Measurements from ENCODE around the gene MPRIP.

MPRIP gene

GRCh38 chr17:17059301-17059890 lies 17.1 kb downstream of the MPRIP start:
- TF ChIP-seq EGR1 (IDR thresholded peaks at IDR 0.05) (no peak), TCF12 (IDR thresholded peaks at IDR 0.05; ENCODE audit: low read depth) (no peak), CEBPB (IDR thresholded peaks at IDR 0.05) (no peak), FOXM1 (IDR thresholded peaks at IDR 0.05; ENCODE audit: borderline replicate concordance, low read depth) (no peak), RAD21 (IDR thresholded peaks at IDR 0.05; ENCODE audit: low read depth) (no peak), USF1 (IDR thresholded peaks at IDR 0.05) (no peak), TAF1 (IDR thresholded peaks at IDR 0.05; ENCODE audit: low read depth) (no peak), CREB1 (IDR thresholded peaks at IDR 0.05; ENCODE audit: low read depth) (no peak), REST (IDR thresholded peaks at IDR 0.05; ENCODE audit: low read depth) (no peak), TEAD4 (IDR thresholded peaks at IDR 0.05) (no peak), NFIC (IDR thresholded peaks at IDR 0.05) (no peak), ZBTB7A (IDR thresholded peaks at IDR 0.05; ENCODE audit: low read depth) (no peak), EP300 (IDR thresholded peaks at IDR 0.05; ENCODE audit: borderline replicate concordance) (no peak), MAX (IDR thresholded peaks at IDR 0.05) (no peak), YY1 (IDR thresholded peaks at IDR 0.05; ENCODE audit: low read depth) (no peak)

- TF ChIP-seq EGR1 (IDR thresholded peaks at IDR 0.05) = no peak
- TF ChIP-seq RAD21 (IDR thresholded peaks at IDR 0.05; ENCODE audit: low read depth) = no peak
These were observed 18.0 kb downstream of the MPRIP start for GRCh38 chr17:17060001-17060922.

- TF ChIP-seq FOXM1 (IDR thresholded peaks at IDR 0.05; ENCODE audit: borderline replicate concordance, low read depth) (no peak), NFIC (IDR thresholded peaks at IDR 0.05) (no peak), CREB1 (IDR thresholded peaks at IDR 0.05; ENCODE audit: low read depth) (no peak), TEAD4 (IDR thresholded peaks at IDR 0.05) (no peak), MAX (IDR thresholded peaks at IDR 0.05) (no peak), RAD21 (IDR thresholded peaks at IDR 0.05; ENCODE audit: low read depth) (no peak), EGR1 (IDR thresholded peaks at IDR 0.05) (no peak), YY1 (IDR thresholded peaks at IDR 0.05; ENCODE audit: low read depth) (no peak), USF1 (IDR thresholded peaks at IDR 0.05) (no peak), REST (IDR thresholded peaks at IDR 0.05; ENCODE audit: low read depth) (no peak), TCF12 (IDR thresholded peaks at IDR 0.05; ENCODE audit: low read depth) (no peak), ZBTB7A (IDR thresholded peaks at IDR 0.05; ENCODE audit: low read depth) (no peak), TAF1 (IDR thresholded peaks at IDR 0.05; ENCODE audit: low read depth) (no peak)
These were observed 18.7 kb downstream of the MPRIP start for GRCh38 chr17:17060930-17061329.

- TF ChIP-seq YY1 (IDR thresholded peaks at IDR 0.05; ENCODE audit: low read depth) (no peak), TCF12 (IDR thresholded peaks at IDR 0.05; ENCODE audit: low read depth) (no peak), EGR1 (IDR thresholded peaks at IDR 0.05) (no peak), NFIC (IDR thresholded peaks at IDR 0.05) (no peak)
These were observed 19.3 kb downstream of the MPRIP start for GRCh38 chr17:17061516-17061915.

- no peak for TF ChIP-seq FOXM1 (IDR thresholded peaks at IDR 0.05; ENCODE audit: borderline replicate concordance, low read depth)
- no peak for TF ChIP-seq TAF1 (IDR thresholded peaks at IDR 0.05; ENCODE audit: low read depth)
- no peak for TF ChIP-seq CREB1 (IDR thresholded peaks at IDR 0.05; ENCODE audit: low read depth)
- TF ChIP-seq EGR1 (IDR thresholded peaks at IDR 0.05) = no peak
- TF ChIP-seq YY1 (IDR thresholded peaks at IDR 0.05; ENCODE audit: low read depth) = no peak
- no peak for TF ChIP-seq TEAD4 (IDR thresholded peaks at IDR 0.05)
- no peak for TF ChIP-seq MAX (IDR thresholded peaks at IDR 0.05)
- no peak for TF ChIP-seq NFIC (IDR thresholded peaks at IDR 0.05)
- no peak for TF ChIP-seq ZBTB7A (IDR thresholded peaks at IDR 0.05; ENCODE audit: low read depth)
- no peak for TF ChIP-seq RAD21 (IDR thresholded peaks at IDR 0.05; ENCODE audit: low read depth)
- TF ChIP-seq USF1 (IDR thresholded peaks at IDR 0.05) = no peak
- TF ChIP-seq CEBPB (IDR thresholded peaks at IDR 0.05) = no peak
- TF ChIP-seq EP300 (IDR thresholded peaks at IDR 0.05; ENCODE audit: borderline replicate concordance) = no peak
- TF ChIP-seq TCF12 (IDR thresholded peaks at IDR 0.05; ENCODE audit: low read depth) = no peak
- no peak for TF ChIP-seq REST (IDR thresholded peaks at IDR 0.05; ENCODE audit: low read depth)
These were observed 20.1 kb downstream of the MPRIP start for GRCh38 chr17:17062356-17062755.

Measured in Ishikawa (cell line).